Endodermal cell (in vitro differentiated cells): ENCODE measurements around the gene MCU. TPM values are rescaled to one million over a fixed set of nuclear protein-coding genes. Genes with fewer than 3 reads are reported as not detected.

Source experiments
- DNase-seq: peaks from one replicate; pipeline ENCODE4 v3.0.0-alpha.2; 2017
- H3K27ac ChIP-seq: 2 replicates; pipeline ENCODE4 v1.5.1; 2013; ENCODE audit warnings: mild to moderate bottlenecking, low read depth, low read length, moderate library complexity
- H3K27me3 ChIP-seq: 2 replicates; pipeline ENCODE4 v1.6.1; 2013; ENCODE audit warnings: mild to moderate bottlenecking, low read length, moderate library complexity; ENCODE audit not compliant: insufficient read depth, control insufficient read depth, poor library complexity, severe bottlenecking
- H3K36me3 ChIP-seq: 2 replicates; pipeline ENCODE4 v1.7.0; 2013; ENCODE audit warnings: mild to moderate bottlenecking, low read length, moderate library complexity; ENCODE audit not compliant: control insufficient read depth, insufficient read depth
- H3K4me1 ChIP-seq: one replicate; pipeline ENCODE4 v1.7.0; 2013; ENCODE audit warnings: low read length; ENCODE audit not compliant: control insufficient read depth, insufficient read depth
- H3K4me3 ChIP-seq: 2 replicates; pipeline ENCODE4 v1.5.1; 2013; ENCODE audit warnings: mild to moderate bottlenecking, low read length, moderate library complexity
- H3K9ac ChIP-seq: 2 replicates; pipeline ENCODE4 v1.6.1; 2013; ENCODE audit warnings: mild to moderate bottlenecking, low read length, moderate library complexity; ENCODE audit not compliant: poor library complexity, severe bottlenecking; ENCODE audit errors: extremely low read depth
- H3K9me3 ChIP-seq: 2 replicates; pipeline ENCODE4 v1.6.1; 2013; ENCODE audit warnings: mild to moderate bottlenecking, low read length, moderate library complexity; ENCODE audit not compliant: control insufficient read depth
- H3K27ac Mint-ChIP-seq: 2 replicates; pipeline ENCODE4 v1.8.0; 2020; ENCODE audit warnings: mixed read lengths
- H3K27me3 Mint-ChIP-seq: 2 replicates; pipeline ENCODE4 v1.8.0; 2021; ENCODE audit warnings: mild to moderate bottlenecking, mixed read lengths; ENCODE audit not compliant: insufficient read depth
- H3K36me3 Mint-ChIP-seq: 2 replicates; pipeline ENCODE4 v1.8.0; 2020; ENCODE audit warnings: low read depth, mixed read lengths
- H3K4me1 Mint-ChIP-seq: 2 replicates; pipeline ENCODE4 v1.8.0; 2020; ENCODE audit warnings: mixed read lengths
- H3K4me3 Mint-ChIP-seq: 2 replicates; pipeline ENCODE4 v1.8.0; 2020; ENCODE audit warnings: mild to moderate bottlenecking, moderate library complexity, mixed read lengths
- H3K9me3 Mint-ChIP-seq: 2 replicates; pipeline ENCODE4 v1.8.0; 2020; ENCODE audit warnings: mild to moderate bottlenecking, mixed read lengths
- WGBS, 2 experiments: methylation state at CpG; one replicate each; pipeline versions ENCODE4 v1.1.5 to v1.1.7; 2013; ENCODE audit warnings: missing lambda C conversion rate in 2 of 2, mixed read lengths in 1 of 2; ENCODE audit not compliant: insufficient coverage in 1 of 2, insufficient read length in 1 of 2; 5-methylcytosine and 5-hydroxymethylcytosine counted together
- total RNA-seq, 2 donors: library from RNA; stranded (reverse); fragmentation: NEBNext Ultra II Directional in 1 of 2; extraction: Animal tissue kit (Norgen Biotek cat#: 25700) in 1 of 2; gene quantifications; 2 replicates in 1 of 2; 3 replicates in 1 of 2; pipeline ENCODE4 v1.2.1, GENCODE V29; 2021
- TF ChIP-seq, protein P1 (sequence below): fragments of 200-600 bp; sonication (generic); conservative IDR thresholded peaks from 2 replicates; pipeline ENCODE4 v1.5.0; 2021; ENCODE audit warnings: antibody characterized with exemption, mild to moderate bottlenecking

MCU gene
- total RNA-seq, 2 donors from 2014 or later: 46.1 to 48.5 TPM

DNA sequence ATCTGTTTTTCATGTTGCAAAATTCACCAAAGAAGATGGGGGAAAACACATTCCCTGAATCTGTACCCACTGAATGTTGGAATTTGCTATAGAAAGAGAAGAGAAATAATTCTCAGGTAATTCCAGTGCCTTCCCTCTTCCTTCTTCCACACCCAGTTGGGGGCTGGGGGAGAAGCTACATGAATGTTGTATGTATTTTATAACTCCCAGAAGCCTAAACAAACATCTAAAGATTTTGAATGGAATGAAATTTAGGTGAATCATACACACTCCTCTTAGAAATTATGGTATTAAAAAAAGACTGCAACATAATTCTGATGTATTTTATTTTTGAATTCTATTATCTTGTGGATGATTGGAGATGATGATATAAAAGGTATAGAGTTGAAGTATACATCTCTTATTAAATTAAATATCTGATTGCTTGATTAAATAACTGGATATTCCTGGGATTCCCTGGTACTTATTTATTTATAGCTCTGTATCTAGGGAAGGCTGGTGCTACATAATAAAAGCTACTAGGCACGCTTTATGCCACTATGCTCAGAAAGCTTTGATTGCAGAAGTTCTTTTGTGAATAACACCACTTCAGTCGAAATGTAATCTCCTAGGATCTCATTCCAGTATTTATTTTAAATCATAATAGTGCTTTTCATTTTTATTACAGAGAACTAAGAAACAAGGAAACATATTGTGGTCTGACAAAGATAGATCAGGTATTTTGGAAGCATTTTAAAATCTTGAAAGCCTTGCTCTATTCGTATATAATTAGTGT, 98.5 kb downstream of the MCU start:
- no peak overlapping the region for H3K9ac ChIP-seq
- no peak overlapping the region for H3K4me3 ChIP-seq
- peaks cover 3% of the 10 kb centered on the region for H3K36me3 Mint-ChIP-seq
- no peaks in the 10 kb centered on the region for H3K27me3 Mint-ChIP-seq
- peaks cover 10% of the 10 kb centered on the region for H3K4me1 ChIP-seq
- no peaks in the 10 kb centered on the region for H3K27me3 ChIP-seq
- peaks cover 35% of the 10 kb centered on the region for H3K4me1 Mint-ChIP-seq
- 92% methylated on average over 3 of the region's 3 CpGs; no CpG with 5 or more reads in 1 of the 2 experiments for WGBS, 2 experiments
- H3K9me3 ChIP-seq: no peaks in the 10 kb centered on the region
- no peak overlapping the region for H3K27ac Mint-ChIP-seq
- no peak overlapping the region for H3K4me3 Mint-ChIP-seq
- TF ChIP-seq, protein P1, sequence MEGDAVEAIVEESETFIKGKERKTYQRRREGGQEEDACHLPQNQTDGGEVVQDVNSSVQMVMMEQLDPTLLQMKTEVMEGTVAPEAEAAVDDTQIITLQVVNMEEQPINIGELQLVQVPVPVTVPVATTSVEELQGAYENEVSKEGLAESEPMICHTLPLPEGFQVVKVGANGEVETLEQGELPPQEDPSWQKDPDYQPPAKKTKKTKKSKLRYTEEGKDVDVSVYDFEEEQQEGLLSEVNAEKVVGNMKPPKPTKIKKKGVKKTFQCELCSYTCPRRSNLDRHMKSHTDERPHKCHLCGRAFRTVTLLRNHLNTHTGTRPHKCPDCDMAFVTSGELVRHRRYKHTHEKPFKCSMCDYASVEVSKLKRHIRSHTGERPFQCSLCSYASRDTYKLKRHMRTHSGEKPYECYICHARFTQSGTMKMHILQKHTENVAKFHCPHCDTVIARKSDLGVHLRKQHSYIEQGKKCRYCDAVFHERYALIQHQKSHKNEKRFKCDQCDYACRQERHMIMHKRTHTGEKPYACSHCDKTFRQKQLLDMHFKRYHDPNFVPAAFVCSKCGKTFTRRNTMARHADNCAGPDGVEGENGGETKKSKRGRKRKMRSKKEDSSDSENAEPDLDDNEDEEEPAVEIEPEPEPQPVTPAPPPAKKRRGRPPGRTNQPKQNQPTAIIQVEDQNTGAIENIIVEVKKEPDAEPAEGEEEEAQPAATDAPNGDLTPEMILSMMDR: no peak
- H3K36me3 ChIP-seq: no peaks in the 10 kb centered on the region
- H3K9me3 Mint-ChIP-seq: no peaks in the 10 kb centered on the region
- H3K27ac ChIP-seq: no peak overlapping the region
- DNase-seq: no peak

DNA sequence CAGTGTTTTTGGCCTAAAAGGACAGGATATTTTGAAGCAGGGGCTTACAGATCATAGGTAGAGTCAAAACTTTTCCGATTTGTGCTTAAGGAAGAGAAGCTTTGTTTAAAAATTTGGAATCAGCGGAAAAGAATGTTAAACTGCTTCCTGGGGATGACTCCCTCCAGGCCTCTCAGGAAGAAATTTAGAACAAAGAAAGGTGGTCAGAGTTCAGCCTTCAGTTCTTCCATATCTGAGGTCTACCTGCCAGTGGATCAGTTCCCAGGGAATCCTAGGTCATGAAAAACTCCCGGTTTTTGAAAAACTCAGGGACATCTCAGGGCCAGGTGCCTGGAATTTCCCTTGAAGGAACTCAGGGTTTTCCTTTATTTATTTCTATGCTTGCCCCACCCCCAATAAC, 100.3 kb downstream of the MCU start:
- H3K27me3 Mint-ChIP-seq: no peaks in the 10 kb centered on the region
- TF ChIP-seq, protein P1: no peak
- Histone ChIP-seq H3K36me3 (peaks cover 7% of the 10 kb centered on the region), H3K27ac (no peak overlapping the region), H3K27me3 (no peaks in the 10 kb centered on the region), H3K4me3 (peak overlapping the region; percentile 42), H3K4me1 (peaks cover 6% of the 10 kb centered on the region), H3K9ac (no peak overlapping the region), H3K9me3 (no peaks in the 10 kb centered on the region)
- H3K27ac Mint-ChIP-seq: peak overlapping the region; percentile 77
- H3K4me3 Mint-ChIP-seq: no peak overlapping the region
- H3K4me1 Mint-ChIP-seq: peaks cover 30% of the 10 kb centered on the region
- H3K36me3 Mint-ChIP-seq: peaks cover 9% of the 10 kb centered on the region
- no peaks in the 10 kb centered on the region for H3K9me3 Mint-ChIP-seq
- no peak for DNase-seq
- 63 to 68% methylated on average over 2 to 3 of the region's 3 CpGs for WGBS, 2 experiments

DNA sequence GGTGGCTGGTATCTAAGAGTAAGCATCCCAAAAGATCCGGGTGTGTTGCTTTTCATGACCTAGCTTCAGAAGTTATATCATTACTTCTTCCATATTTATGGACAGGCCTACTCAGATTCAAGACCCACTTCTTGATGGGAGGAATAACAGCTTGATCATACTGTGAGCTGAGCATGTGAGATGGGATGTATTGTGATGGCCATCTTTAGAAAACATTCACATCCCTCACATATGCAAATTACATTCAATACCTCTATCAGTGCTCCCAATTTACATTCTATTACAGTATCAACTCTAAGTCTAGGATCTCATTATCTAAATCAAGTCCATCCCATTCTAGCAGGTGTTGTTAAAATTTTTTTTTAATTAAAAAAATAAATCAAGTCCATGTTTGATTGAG, 101.8 kb downstream of the MCU start:
- Histone ChIP-seq H3K9me3 (no peaks in the 10 kb centered on the region), H3K36me3 (peaks cover 7% of the 10 kb centered on the region), H3K27me3 (no peaks in the 10 kb centered on the region), H3K4me3 (no peak overlapping the region), H3K9ac (no peak overlapping the region), H3K4me1 (peaks cover 6% of the 10 kb centered on the region), H3K27ac (no peak overlapping the region)
- peaks cover 5% of the 10 kb centered on the region for H3K36me3 Mint-ChIP-seq
- WGBS, 2 experiments: 100% methylated on average over 1 of the region's 1 CpG; no CpG with 5 or more reads in 1 of the 2 experiments
- H3K4me3 Mint-ChIP-seq: no peak overlapping the region
- no peak for DNase-seq
- H3K27me3 Mint-ChIP-seq: no peaks in the 10 kb centered on the region
- peaks cover 29% of the 10 kb centered on the region for H3K4me1 Mint-ChIP-seq
- no peaks in the 10 kb centered on the region for H3K9me3 Mint-ChIP-seq
- TF ChIP-seq, protein P1: no peak
- H3K27ac Mint-ChIP-seq: no peak overlapping the region
